ENCODE results near the gene SYNE3. TPM values are rescaled to one million over a fixed set of nuclear protein-coding genes. Genes with fewer than 3 reads are reported as not detected.

SYNE3 gene
- total RNA-seq, 4 donors from 2014 or later = 14.4 to 18.7 (median 16.6) TPM

DNA sequence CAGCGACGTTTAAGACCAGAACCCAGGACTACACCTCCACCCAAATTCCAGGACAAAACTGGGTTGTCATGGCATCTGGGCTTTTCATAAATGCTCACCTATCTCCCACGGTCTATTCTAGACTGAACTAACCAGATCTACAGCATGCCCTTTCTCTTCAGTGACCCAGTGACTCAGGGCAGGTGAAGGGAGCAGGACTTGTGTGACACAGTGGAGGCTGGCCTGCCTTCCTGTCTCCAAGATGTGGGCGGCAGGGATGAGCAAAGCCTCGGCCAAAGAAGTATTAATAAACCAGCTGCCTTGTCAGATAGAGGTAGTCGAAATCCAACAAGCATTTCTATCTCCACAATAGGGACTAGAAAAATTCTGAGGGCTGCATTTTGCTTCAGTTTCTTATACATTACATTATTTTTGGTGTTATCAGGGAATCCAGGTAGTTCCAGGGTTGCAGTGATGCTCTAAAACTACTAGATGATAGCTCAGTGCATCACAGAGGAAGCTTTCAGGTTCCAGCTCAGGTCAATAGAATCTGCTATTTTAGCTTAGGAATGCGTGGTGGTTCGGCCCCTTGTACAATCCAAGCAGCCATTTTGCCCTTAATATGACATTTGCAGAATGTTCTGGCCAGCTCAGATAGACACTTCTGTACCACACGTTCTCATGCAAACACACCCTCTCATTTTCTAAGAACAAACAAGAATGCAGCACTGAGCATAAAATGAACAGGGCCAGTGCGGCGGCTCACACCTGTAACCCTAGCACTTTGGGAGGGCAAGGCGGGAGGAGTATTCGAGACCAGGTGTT is 14.2 kb upstream of the SYNE3 start:
- no peak overlapping the region for H3K27ac ChIP-seq (replicated peaks in 1 of 4)
- H3K4me1 ChIP-seq = peaks cover 54 to 62% (median 58%) of the 10 kb centered on the region in 4 donors
- DNase-seq (ENCODE audit: extremely low spot score) = no peak
- peaks cover 0 to 4% (median 2%) of the 10 kb centered on the region in 4 donors for H3K36me3 ChIP-seq
- no peaks in the 10 kb centered on the region for H3K27me3 ChIP-seq
- no peak overlapping the region for H3K4me3 ChIP-seq
- intact Hi-C loops (cut with DNase I) = loop anchor here (10.0 kb wide), 1 partner anchor 1446 kb away; the partner anchor contains the start of genes DDX24 and IFI27L1
- TF ChIP-seq POLR2A (IDR thresholded peaks at IDR 0.05; ENCODE audit: low read depth) = no peak
- TF ChIP-seq, protein P1, sequence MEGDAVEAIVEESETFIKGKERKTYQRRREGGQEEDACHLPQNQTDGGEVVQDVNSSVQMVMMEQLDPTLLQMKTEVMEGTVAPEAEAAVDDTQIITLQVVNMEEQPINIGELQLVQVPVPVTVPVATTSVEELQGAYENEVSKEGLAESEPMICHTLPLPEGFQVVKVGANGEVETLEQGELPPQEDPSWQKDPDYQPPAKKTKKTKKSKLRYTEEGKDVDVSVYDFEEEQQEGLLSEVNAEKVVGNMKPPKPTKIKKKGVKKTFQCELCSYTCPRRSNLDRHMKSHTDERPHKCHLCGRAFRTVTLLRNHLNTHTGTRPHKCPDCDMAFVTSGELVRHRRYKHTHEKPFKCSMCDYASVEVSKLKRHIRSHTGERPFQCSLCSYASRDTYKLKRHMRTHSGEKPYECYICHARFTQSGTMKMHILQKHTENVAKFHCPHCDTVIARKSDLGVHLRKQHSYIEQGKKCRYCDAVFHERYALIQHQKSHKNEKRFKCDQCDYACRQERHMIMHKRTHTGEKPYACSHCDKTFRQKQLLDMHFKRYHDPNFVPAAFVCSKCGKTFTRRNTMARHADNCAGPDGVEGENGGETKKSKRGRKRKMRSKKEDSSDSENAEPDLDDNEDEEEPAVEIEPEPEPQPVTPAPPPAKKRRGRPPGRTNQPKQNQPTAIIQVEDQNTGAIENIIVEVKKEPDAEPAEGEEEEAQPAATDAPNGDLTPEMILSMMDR (IDR thresholded peaks at IDR 0.05) = no peak
- TF ChIP-seq EP300 (IDR thresholded peaks at IDR 0.05) = no peak
- no peak for TF ChIP-seq POLR2AphosphoS5 (IDR thresholded peaks at IDR 0.05)
- 76% methylated on average over 13 of the region's 13 CpGs for WGBS
- H3K9me3 ChIP-seq = no peaks in the 10 kb centered on the region

- H3K4me1 ChIP-seq = peaks cover 54 to 61% (median 59%) of the 10 kb centered on the region in 4 donors
Observed at GRCh38 chr14:95529216-95529615, 12.8 kb upstream of the SYNE3 start.

GRCh38 chr14:95527387-95528002 is 11.0 kb upstream of the SYNE3 start:
- WGBS = 59% methylated on average over 4 of the region's 4 CpGs
- Histone ChIP-seq H3K9me3 (no peaks in the 10 kb centered on the region), H3K4me3 (no peak overlapping the region), H3K27ac (replicated peaks in 1 of 4) (peak overlapping the region; percentile 29 to 71 (median 68)), H3K36me3 (peaks cover 0 to 4% (median 1%) of the 10 kb centered on the region in 4 donors), H3K4me1 (peaks cover 50 to 55% (median 51%) of the 10 kb centered on the region in 4 donors), H3K27me3 (no peaks in the 10 kb centered on the region)
- TF ChIP-seq, protein P1 (IDR thresholded peaks at IDR 0.05) = peak; percentile 76 to 78 (median 78)
- TF ChIP-seq POLR2A (IDR thresholded peaks at IDR 0.05; ENCODE audit: low read depth) = no peak
- no peak for DNase-seq (ENCODE audit: extremely low spot score)
- intact Hi-C loops (cut with DNase I) = loop anchor here (5.0 kb wide), 1 partner anchor 85 kb away; no protein-coding TSS in a partner anchor

More at GRCh38 chr14:95529216-95529615, 12.8 kb upstream of the SYNE3 start:
- H3K27me3 ChIP-seq = no peaks in the 10 kb centered on the region
- WGBS = 90% methylated on average over 7 of the region's 7 CpGs
- DNase-seq (ENCODE audit: extremely low spot score) = no peak
- no peak overlapping the region for H3K27ac ChIP-seq (replicated peaks in 1 of 4)
- H3K9me3 ChIP-seq = no peaks in the 10 kb centered on the region
- TF ChIP-seq POLR2AphosphoS5 (IDR thresholded peaks at IDR 0.05) = no peak
- TF ChIP-seq, protein P1 (IDR thresholded peaks at IDR 0.05) = no peak
- no peak for TF ChIP-seq POLR2A (IDR thresholded peaks at IDR 0.05; ENCODE audit: low read depth)
- TF ChIP-seq EP300 (IDR thresholded peaks at IDR 0.05) = no peak
- peaks cover 0 to 4% (median 2%) of the 10 kb centered on the region in 4 donors for H3K36me3 ChIP-seq
- intact Hi-C loops (cut with DNase I) = loop anchor here (5.0 kb wide), 1 partner anchor 87 kb away; no protein-coding TSS in a partner anchor
- no peak overlapping the region for H3K4me3 ChIP-seq

DNA sequence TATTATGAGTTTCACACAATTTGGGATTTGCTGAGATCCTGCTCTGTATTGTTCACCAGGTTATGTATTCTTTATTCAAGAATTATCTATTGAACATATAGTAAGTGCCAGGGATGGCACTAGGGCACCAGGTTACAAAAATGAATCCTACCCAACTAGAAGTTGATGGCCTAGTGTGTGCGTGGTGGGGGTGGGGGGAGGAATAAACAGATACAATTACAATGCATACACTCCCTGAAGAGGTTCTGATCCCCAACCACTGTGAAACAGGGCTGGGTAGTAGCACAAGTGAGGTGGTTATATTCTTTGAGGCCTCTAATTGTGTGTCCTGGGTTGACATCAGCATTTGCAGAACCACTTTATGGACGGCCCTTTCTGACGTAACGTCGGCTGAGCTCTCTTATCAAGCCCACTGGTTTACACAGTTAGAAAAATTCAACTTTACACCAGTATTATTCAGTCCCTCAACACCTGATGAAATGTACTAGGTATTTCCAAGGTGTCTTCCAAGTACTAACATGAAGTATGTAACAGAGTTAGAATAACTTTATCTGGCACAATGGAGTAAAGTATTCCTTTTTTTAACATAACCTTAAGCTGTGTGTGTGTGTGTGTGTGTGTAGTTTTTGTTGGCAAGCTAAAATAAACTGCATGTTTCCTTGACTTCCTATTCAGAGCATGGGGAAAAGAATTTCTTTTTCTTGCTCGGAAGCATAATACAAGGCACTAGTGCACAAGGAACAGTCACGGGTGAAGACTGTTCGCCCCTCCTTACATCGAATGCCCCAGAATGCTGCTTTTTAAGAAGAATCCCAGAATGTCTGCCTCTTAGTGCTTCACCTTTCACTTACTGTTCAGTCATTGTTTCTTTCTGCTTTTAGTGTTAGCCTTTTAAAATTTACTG is 10.3 kb upstream of the SYNE3 start:
- WGBS = 45% methylated on average over 9 of the region's 9 CpGs
- H3K36me3 ChIP-seq = peaks cover 0 to 4% (median 0%) of the 10 kb centered on the region in 4 donors
- H3K9me3 ChIP-seq = no peaks in the 10 kb centered on the region
- intact Hi-C loops (cut with DNase I) = loop anchor here (5.0 kb wide), 1 partner anchor 84 kb away; no protein-coding TSS in a partner anchor
- peak overlapping the region; percentile 29 to 71 (median 68) for H3K27ac ChIP-seq (replicated peaks in 1 of 4)
- peaks cover 43 to 48% (median 44%) of the 10 kb centered on the region in 4 donors for H3K4me1 ChIP-seq
- H3K4me3 ChIP-seq = peak overlapping the region in 1 of 4 donors; percentile 19
- TF ChIP-seq POLR2AphosphoS5 (IDR thresholded peaks at IDR 0.05) (no peak), POLR2A (IDR thresholded peaks at IDR 0.05; ENCODE audit: low read depth) (no peak), EP300 (IDR thresholded peaks at IDR 0.05) (no peak)
- TF ChIP-seq, protein P1 (IDR thresholded peaks at IDR 0.05) = no peak
- DNase-seq (ENCODE audit: extremely low spot score) = no peak
- no peaks in the 10 kb centered on the region for H3K27me3 ChIP-seq
